HG02970 (cell line): ENCODE results near the gene TMEM80.

Experiments
- ATAC-seq: cut with Tn5 transposase; IDR thresholded peaks from one replicate; pipeline ENCODE4 v1.9.1; 2021; ENCODE audit warnings: mild to moderate bottlenecking, moderate library complexity, moderate number of reproducible peaks; ENCODE audit not compliant: unreplicated experiment, low FRiP score

Gene TMEM80

GRCh38 chr11:698493-699115, 3.0 kb downstream of the TMEM80 start:
- no peak for ATAC-seq

- ATAC-seq, result no peak
Measured at GRCh38 chr11:699116-699508, 3.5 kb downstream of the TMEM80 start.

GRCh38 chr11:699753-700152, 4.1 kb downstream of the TMEM80 start:
- no peak for ATAC-seq

- ATAC-seq, result no peak
Measured at GRCh38 chr11:701741-702461, 6.3 kb downstream of the TMEM80 start.

GRCh38 chr11:702462-703461, 7.1 kb downstream of the TMEM80 start:
- no peak for ATAC-seq

- ATAC-seq, result no peak
Measured at GRCh38 chr11:703506-703905, 7.9 kb downstream of the TMEM80 start.

- ATAC-seq, result no peak
Measured at GRCh38 chr11:704228-704674, 8.6 kb downstream of the TMEM80 start.

- ATAC-seq, result no peak
Measured at GRCh38 chr11:704781-705645, 9.4 kb downstream of the TMEM80 start.

- no peak for ATAC-seq
Measured at GRCh38 chr11:705646-706438, 10.2 kb downstream of the TMEM80 start, which contains the start of gene EPS8L2. Gene EPS8L2, plus strand, starts transcription at chr11:706231. Its CDS starts 3,177 bp downstream, at chr11:709408.

GRCh38 chr11:706439-706956, 10.9 kb downstream of the TMEM80 start:
- ATAC-seq, result no peak

- no peak for ATAC-seq
Measured at GRCh38 chr11:706957-707816, 11.6 kb downstream of the TMEM80 start.

- no peak for ATAC-seq
Measured at GRCh38 chr11:707817-708420, 12.3 kb downstream of the TMEM80 start.

- ATAC-seq, result no peak
Measured at GRCh38 chr11:708511-708910, 12.9 kb downstream of the TMEM80 start.

- ATAC-seq, result no peak
Measured at GRCh38 chr11:709109-709997, 13.7 kb downstream of the TMEM80 start.

- ATAC-seq, result no peak
Measured at GRCh38 chr11:714436-714835, 18.8 kb downstream of the TMEM80 start.

- no peak for ATAC-seq
Measured at GRCh38 chr11:719214-720016, 23.8 kb downstream of the TMEM80 start.
